Measurements from ENCODE around the gene STAMBPL1.

The STAMBPL1 gene

GRCh38 chr10:88866454-88866853 is 13.6 kb upstream of the STAMBPL1 start:
- H3K4me3 ChIP-seq (ENCODE audit: low read depth, low read length) = no peak overlapping the region
- in situ Hi-C loops (cut with HindIII; ENCODE audit: low sequenced_read_pairs) = no loop called here
- DNase-seq (ENCODE audit: low read depth, low spot score) = no peak
- TF ChIP-seq, protein P1, sequence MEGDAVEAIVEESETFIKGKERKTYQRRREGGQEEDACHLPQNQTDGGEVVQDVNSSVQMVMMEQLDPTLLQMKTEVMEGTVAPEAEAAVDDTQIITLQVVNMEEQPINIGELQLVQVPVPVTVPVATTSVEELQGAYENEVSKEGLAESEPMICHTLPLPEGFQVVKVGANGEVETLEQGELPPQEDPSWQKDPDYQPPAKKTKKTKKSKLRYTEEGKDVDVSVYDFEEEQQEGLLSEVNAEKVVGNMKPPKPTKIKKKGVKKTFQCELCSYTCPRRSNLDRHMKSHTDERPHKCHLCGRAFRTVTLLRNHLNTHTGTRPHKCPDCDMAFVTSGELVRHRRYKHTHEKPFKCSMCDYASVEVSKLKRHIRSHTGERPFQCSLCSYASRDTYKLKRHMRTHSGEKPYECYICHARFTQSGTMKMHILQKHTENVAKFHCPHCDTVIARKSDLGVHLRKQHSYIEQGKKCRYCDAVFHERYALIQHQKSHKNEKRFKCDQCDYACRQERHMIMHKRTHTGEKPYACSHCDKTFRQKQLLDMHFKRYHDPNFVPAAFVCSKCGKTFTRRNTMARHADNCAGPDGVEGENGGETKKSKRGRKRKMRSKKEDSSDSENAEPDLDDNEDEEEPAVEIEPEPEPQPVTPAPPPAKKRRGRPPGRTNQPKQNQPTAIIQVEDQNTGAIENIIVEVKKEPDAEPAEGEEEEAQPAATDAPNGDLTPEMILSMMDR (IDR thresholded peaks at IDR 0.05; ENCODE audit: low read depth, low read length) = no peak

DNA sequence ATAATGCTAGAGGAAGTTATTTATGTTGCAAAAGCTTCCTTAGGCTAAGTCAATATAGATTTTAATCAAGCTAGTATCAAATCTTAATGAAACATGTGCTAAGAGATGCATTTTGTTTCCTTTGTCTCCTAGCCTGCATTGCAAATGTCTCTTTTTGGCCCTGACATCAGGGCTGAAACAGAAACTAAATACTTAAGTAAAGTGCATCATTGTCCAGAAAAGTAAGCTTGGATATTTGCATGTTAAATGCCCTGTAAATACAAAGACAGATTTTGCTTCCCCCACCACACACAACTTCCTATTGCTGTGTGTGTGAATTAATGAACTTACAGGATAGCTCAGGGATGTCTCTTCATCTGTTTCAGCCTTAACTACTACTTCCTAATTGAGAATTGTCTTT is 10.0 kb upstream of the STAMBPL1 start:
- H3K4me3 ChIP-seq (ENCODE audit: low read depth, low read length) = no peak overlapping the region
- TF ChIP-seq, protein P1 (IDR thresholded peaks at IDR 0.05; ENCODE audit: low read depth, low read length) = no peak
- in situ Hi-C loops (cut with HindIII; ENCODE audit: low sequenced_read_pairs) = no loop called here
- no peak for DNase-seq (ENCODE audit: low read depth, low spot score)

DNA sequence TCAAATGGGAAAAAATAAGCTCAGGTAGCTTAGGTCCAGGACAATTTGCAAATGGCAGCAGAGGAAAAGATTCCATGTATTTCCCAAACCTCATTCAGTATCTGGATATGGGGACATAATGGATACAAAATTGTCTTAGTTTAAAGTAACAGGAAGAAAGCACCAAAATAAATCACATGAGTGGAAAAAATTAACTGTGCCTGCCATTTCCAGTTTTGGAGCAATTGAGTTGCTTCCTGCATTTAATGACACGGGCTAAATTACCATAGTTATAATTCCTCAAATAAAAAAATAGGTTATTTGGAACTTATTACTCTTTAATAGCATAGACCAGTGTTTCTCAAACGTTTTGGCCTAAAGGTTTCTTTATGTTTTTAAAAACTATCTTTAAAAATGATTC is 6.3 kb upstream of the STAMBPL1 start:
- H3K4me3 ChIP-seq (ENCODE audit: low read depth, low read length) = no peak overlapping the region
- DNase-seq (ENCODE audit: low read depth, low spot score) = no peak
- TF ChIP-seq, protein P1 (IDR thresholded peaks at IDR 0.05; ENCODE audit: low read depth, low read length) = no peak
- in situ Hi-C loops (cut with HindIII; ENCODE audit: low sequenced_read_pairs) = no loop called here

DNA sequence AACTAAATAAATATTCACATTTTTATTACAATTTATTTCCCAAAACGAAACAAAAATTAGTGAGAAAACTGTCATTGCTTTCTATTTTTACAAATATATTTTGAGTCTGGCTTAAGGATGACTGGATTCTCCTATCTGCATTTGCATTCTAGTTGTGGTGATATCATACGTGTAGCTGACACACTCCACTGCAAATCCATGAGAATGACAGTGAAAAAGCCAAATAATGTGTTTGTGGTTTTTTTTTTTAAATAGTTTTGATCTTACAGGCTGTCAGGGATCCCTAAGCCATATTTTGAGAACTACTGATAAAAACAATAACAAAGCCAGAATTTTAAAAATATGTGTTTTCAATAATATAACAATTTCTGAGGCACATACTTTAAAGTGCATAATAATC is 5.8 kb upstream of the STAMBPL1 start:
- no peak overlapping the region for H3K4me3 ChIP-seq (ENCODE audit: low read depth, low read length)
- TF ChIP-seq, protein P1 (IDR thresholded peaks at IDR 0.05; ENCODE audit: low read depth, low read length) = no peak
- in situ Hi-C loops (cut with HindIII; ENCODE audit: low sequenced_read_pairs) = no loop called here
- DNase-seq (ENCODE audit: low read depth, low spot score) = no peak

GRCh38 chr10:88875081-88875480 is 5.0 kb upstream of the STAMBPL1 start:
- H3K4me3 ChIP-seq (ENCODE audit: low read depth, low read length) = no peak overlapping the region
- TF ChIP-seq, protein P1 (IDR thresholded peaks at IDR 0.05; ENCODE audit: low read depth, low read length) = no peak
- DNase-seq (ENCODE audit: low read depth, low spot score) = no peak
- in situ Hi-C loops (cut with HindIII; ENCODE audit: low sequenced_read_pairs) = no loop called here

GRCh38 chr10:88877298-88877697 is 2.7 kb upstream of the STAMBPL1 start:
- no peak overlapping the region for H3K4me3 ChIP-seq (ENCODE audit: low read depth, low read length)
- TF ChIP-seq, protein P1 (IDR thresholded peaks at IDR 0.05; ENCODE audit: low read depth, low read length) = no peak
- in situ Hi-C loops (cut with HindIII; ENCODE audit: low sequenced_read_pairs) = no loop called here
- DNase-seq (ENCODE audit: low read depth, low spot score) = no peak
